Measurements from ENCODE around the gene STPG1. TPM values are rescaled to one million over a fixed set of nuclear protein-coding genes. Genes with fewer than 3 reads are reported as not detected.

Gene STPG1
- total and polyA plus RNA-seq, 5 experiments from 2014 or later: 4.1 to 6.8 (median 5.9) TPM

- H3K9me3 Mint-ChIP-seq: no peaks in the 10 kb centered on the region
- no peaks in the 10 kb centered on the region for H3K27me3 Mint-ChIP-seq
- ATAC-seq (no peak), DNase-seq (peak in 1 of 10 donors; percentile 10)
- H3K27ac Mint-ChIP-seq: no peak overlapping the region
- POLR2A ChIA-PET: no interaction called here
- H3K36me3 Mint-ChIP-seq: peaks cover 9 to 43% (median 20%) of the 10 kb centered on the region in 3 donors
- no peak overlapping the region for H3K4me3 Mint-ChIP-seq
- H3K4me1 Mint-ChIP-seq: peaks cover 0 to 15% (median under 1%) of the 10 kb centered on the region in 4 donors
Observed at GRCh38 chr1:24381256-24381655, 32.3 kb downstream of the STPG1 start.

DNA sequence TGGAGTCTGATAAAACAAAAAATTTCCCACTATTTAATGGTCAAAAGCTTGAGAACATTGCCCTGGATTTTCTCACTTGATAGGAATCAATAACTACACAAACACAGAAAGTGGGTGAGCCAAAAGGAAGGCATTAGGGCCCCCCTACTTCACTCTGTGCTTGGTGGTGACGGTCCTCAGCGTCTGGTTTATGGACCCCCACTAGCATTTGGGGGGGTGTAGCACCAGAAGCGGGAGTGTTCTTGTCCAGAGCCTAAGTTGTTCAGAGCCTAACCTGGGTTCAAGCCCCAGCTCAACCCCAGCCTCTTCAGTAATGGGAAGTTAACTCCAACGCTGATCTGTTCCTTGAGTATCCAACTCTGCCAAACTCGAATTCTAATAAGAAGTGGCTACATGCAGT, 33.1 kb downstream of the STPG1 start:
- peaks cover 9 to 43% (median 21%) of the 10 kb centered on the region in 3 donors for H3K36me3 Mint-ChIP-seq
- DNase-seq (no peak), ATAC-seq (no peak)
- POLR2A ChIA-PET: no interaction called here
- no peaks in the 10 kb centered on the region for H3K27me3 Mint-ChIP-seq
- H3K4me3 Mint-ChIP-seq: no peak overlapping the region
- H3K9me3 Mint-ChIP-seq: no peaks in the 10 kb centered on the region
- H3K27ac Mint-ChIP-seq: no peak overlapping the region
- H3K4me1 Mint-ChIP-seq: peaks cover 0 to 11% (median under 1%) of the 10 kb centered on the region in 4 donors

DNA sequence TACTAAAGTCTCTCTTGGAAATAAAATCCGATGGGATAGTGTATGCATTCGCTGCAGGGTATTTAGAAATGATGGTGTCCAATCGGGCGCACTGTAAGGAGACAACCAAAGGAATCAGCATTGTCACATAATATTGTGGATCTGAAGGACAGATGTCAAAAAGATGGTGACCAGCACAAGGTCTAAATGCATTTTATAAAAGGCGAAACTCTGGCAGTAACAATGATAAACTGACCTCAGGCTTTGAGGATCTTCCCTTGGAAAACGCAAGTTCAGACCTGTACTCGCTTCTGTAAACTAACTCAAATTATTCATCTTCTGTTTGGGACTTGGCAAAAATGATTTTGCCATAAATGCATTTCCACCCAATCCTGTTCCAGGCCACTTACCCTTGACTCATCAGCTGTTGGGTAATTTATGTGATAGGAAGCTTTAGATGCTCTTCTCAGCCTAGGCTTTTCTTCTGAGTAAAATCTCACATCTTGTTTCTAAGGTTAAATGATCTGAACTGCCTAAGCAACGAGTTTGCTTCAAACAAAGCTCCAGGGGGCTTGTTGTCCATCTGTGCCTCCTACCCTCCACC, 33.8 kb downstream of the STPG1 start:
- POLR2A ChIA-PET: no interaction called here
- H3K36me3 Mint-ChIP-seq: peaks cover 9 to 48% (median 21%) of the 10 kb centered on the region in 3 donors
- ATAC-seq (no peak), DNase-seq (peak in 1 of 10 donors; percentile 23)
- peaks cover 0 to 7% (median 0%) of the 10 kb centered on the region in 4 donors for H3K4me1 Mint-ChIP-seq
- no peak overlapping the region for H3K4me3 Mint-ChIP-seq
- no peak overlapping the region for H3K27ac Mint-ChIP-seq
- H3K9me3 Mint-ChIP-seq: no peaks in the 10 kb centered on the region
- H3K27me3 Mint-ChIP-seq: no peaks in the 10 kb centered on the region

DNA sequence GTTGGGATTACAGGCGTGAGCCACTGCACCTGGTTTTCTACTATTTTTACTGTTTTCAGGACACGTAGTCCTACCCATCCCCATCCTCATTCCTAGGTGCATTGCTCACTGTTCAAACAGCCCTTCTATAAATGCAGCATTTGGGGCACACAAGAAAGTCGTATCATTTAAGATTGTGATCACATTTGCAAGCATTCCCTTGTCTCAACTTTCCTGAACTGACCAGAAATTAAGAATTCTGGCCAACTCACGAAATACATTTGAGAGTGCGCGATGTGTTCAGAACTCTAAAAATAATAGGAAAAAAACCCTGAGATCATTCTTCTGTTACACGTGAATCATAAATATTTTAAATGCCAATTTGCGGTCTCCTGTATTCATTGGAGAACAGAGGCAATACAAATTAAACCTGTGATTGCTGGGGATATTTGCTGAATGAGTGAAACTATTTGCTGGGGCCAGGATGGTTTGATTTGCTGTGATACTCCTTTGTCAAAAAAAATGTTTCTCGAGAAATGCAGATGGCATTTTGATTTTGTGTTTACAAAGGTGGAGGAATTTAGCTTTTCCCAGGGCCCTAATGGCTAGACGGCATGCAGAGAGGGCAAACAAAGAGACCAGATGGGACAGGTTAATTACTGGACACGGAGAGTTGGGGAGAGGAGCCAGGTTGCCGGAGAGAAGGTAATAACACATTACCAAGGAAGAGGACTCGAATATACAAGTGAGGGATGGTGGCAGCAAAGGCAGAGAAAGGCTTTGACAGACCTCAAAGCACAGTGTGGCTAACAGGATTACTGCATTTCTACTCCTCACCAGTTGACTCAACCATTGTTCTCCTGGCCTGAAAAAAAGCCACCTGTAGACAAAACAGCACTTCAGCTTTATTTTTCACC, 38.4 kb downstream of the STPG1 start:
- H3K4me1 Mint-ChIP-seq: peaks cover 0 to 13% (median 1%) of the 10 kb centered on the region in 4 donors
- DNase-seq: peak in 1 of 10 donors; percentile 4
- H3K9me3 Mint-ChIP-seq: no peaks in the 10 kb centered on the region
- no peak for ATAC-seq
- no peaks in the 10 kb centered on the region for H3K27me3 Mint-ChIP-seq
- peaks cover 9 to 35% (median 9%) of the 10 kb centered on the region in 3 donors for H3K36me3 Mint-ChIP-seq
- POLR2A ChIA-PET: no interaction called here
- no peak overlapping the region for H3K4me3 Mint-ChIP-seq
- H3K27ac Mint-ChIP-seq: peak overlapping the region in 2 of 10 donors; percentile 53 to 56

DNA sequence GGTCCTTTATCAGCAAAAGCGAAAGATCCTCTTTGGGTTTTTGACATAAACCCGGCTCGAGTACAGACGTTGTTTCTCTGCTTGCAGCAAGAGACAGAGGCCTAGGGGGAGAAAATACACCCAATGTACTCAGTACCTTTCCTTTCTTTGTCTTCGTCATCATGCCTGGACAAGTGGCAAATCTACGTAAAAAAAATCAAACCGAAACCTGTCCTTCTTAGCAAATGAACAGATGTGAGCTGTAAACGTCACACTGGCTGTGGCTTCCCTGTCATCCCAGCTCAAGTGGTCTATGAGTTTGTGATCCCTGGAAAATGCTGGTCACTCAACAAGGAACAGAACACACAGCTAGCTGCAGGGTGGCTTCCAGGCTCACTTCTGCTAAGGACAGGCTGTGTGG, 39.9 kb downstream of the STPG1 start:
- H3K27me3 Mint-ChIP-seq: no peaks in the 10 kb centered on the region
- H3K9me3 Mint-ChIP-seq: no peaks in the 10 kb centered on the region
- peak in 1 of 10 donors; percentile 3 for DNase-seq
- no peak overlapping the region for H3K4me3 Mint-ChIP-seq
- H3K4me1 Mint-ChIP-seq: peaks cover 0 to 13% (median 1%) of the 10 kb centered on the region in 4 donors
- ATAC-seq: no peak
- POLR2A ChIA-PET: interaction anchor here (0.6 kb wide), 1 partner anchor 645 kb away, joined by 4 read pairs; no protein-coding TSS in a partner anchor
- H3K36me3 Mint-ChIP-seq: peaks cover under 1 to 23% (median 10%) of the 10 kb centered on the region in 3 donors
- H3K27ac Mint-ChIP-seq: no peak overlapping the region

DNA sequence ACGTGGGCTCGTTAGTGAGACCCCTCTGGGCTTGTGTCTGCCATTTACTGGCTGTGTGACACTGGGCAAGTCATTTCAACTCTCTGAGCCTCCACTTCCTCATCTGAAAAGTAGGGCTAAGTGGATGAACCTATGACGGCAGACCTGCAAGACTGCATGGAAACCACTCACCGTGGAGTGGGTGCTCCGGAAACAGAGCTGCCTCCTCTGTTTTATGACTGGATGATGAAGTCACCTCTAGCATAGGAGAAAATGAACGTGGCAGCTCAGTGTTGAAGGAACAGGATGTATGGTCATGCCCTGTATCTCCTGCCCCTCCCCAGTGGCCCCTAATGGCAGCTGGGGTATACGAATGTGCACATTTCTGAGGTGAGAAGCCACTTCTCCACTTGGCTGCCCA, 40.5 kb downstream of the STPG1 start:
- ATAC-seq: no peak
- H3K4me3 Mint-ChIP-seq: no peak overlapping the region
- POLR2A ChIA-PET: no interaction called here
- peaks cover 0 to 13% (median 1%) of the 10 kb centered on the region in 4 donors for H3K4me1 Mint-ChIP-seq
- no peaks in the 10 kb centered on the region for H3K27me3 Mint-ChIP-seq
- peaks cover 0 to 21% (median 10%) of the 10 kb centered on the region in 3 donors for H3K36me3 Mint-ChIP-seq
- DNase-seq: peak in 1 of 10 donors; percentile 16
- H3K27ac Mint-ChIP-seq: no peak overlapping the region
- H3K9me3 Mint-ChIP-seq: no peaks in the 10 kb centered on the region

GRCh38 chr1:24369801-24370200, 43.8 kb downstream of the STPG1 start:
- Mint-ChIP-seq H3K36me3 (peaks cover 0 to 27% (median 10%) of the 10 kb centered on the region in 3 donors), H3K27ac (no peak overlapping the region), H3K27me3 (no peaks in the 10 kb centered on the region), H3K9me3 (no peaks in the 10 kb centered on the region), H3K4me3 (no peak overlapping the region), H3K4me1 (peaks cover 0 to 14% (median 1%) of the 10 kb centered on the region in 4 donors)
- DNase-seq: no peak
- POLR2A ChIA-PET: no interaction called here
- no peak for ATAC-seq

DNA sequence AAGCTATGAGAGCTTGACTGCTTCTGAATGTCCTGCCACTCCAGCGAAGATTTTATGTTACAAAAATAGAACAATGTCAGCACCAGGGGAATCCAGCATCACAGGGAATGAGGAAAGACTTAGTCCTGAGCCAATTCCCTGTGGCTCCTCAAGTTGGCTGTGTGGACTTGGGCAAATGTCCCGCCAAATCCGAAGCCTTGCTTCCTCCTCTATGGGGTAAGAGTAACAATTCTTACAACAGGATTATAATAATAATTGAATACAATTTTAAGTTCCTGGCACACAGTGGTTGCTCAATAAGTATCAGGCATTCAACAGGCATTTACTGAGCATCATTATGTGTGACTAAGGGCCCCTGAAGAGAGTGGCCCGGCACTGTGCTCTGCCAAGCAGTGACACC, 44.4 kb downstream of the STPG1 start:
- Mint-ChIP-seq H3K4me1 (peaks cover 0 to 14% (median 1%) of the 10 kb centered on the region in 4 donors), H3K36me3 (peaks cover 0 to 23% (median 10%) of the 10 kb centered on the region in 3 donors), H3K9me3 (no peaks in the 10 kb centered on the region), H3K27ac (no peak overlapping the region), H3K4me3 (no peak overlapping the region), H3K27me3 (no peaks in the 10 kb centered on the region)
- ATAC-seq: no peak
- no peak for DNase-seq
- POLR2A ChIA-PET: no interaction called here

- Mint-ChIP-seq H3K27ac (no peak overlapping the region), H3K36me3 (peaks cover 0 to 23% (median 11%) of the 10 kb centered on the region in 3 donors), H3K9me3 (no peaks in the 10 kb centered on the region), H3K4me1 (peaks cover 0 to 2% (median 0%) of the 10 kb centered on the region in 4 donors), H3K4me3 (no peak overlapping the region), H3K27me3 (no peaks in the 10 kb centered on the region)
- POLR2A ChIA-PET: no interaction called here
- DNase-seq (no peak), ATAC-seq (no peak)
Observed at GRCh38 chr1:24366707-24367106, 46.9 kb downstream of the STPG1 start.

DNA sequence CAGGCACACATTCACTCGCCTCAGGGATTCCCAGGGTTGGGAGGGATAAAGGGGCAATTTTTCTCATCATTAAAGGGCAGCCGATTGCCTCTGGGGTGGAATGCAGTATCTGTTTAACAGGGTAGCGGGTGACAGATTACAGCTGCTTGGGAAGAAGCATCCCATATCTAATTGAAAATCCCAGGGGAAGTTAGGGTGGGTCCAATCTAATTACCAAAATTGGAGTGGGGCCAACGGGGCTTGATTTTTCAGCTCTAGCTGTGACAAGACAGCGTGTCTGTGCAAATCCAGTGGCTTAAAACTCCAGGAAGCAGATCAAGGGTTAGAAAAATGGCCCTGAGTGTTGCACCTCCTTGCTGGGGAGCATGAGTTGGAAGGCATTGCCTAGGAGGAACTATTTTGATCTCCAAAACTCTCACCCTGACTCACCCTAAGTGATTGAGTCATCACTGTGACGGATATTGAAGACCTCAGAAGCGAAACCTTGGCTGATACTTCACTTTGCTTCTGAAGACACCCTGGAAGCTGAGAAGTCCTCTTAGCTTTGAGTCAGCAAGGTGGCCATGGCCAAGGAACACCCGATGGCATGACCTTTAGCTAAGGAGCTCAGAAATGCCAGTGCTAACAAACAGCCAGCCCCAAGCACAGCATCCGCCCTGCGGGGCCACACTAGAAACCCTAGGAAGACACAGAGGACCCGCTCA, 48.5 kb downstream of the STPG1 start:
- ATAC-seq (no peak), DNase-seq (no peak)
- Mint-ChIP-seq H3K36me3 (peaks cover 0 to 17% (median 11%) of the 10 kb centered on the region in 3 donors), H3K4me3 (no peak overlapping the region), H3K27ac (no peak overlapping the region), H3K9me3 (no peaks in the 10 kb centered on the region), H3K27me3 (no peaks in the 10 kb centered on the region), H3K4me1 (peaks cover 0 to 2% (median 0%) of the 10 kb centered on the region in 4 donors)
- POLR2A ChIA-PET: no interaction called here

DNA sequence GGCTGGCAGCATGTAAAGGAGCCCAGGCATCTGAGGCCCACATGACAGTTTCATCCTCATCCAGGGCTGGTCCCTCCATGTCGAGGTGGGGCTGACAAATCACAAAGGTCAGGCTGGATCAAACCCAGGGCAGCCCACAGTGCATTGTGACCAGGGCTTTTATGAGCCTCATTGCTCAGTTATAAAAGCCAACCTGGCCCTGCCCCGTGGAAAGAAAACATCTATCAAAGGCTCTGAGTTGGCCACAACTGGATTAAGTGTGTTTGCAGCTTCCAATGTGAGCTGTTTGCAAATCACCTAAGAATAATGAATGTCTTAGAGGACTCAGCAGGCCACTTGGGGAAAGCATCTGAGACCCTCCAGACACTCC, 49.0 kb downstream of the STPG1 start:
- no peak for DNase-seq
- Mint-ChIP-seq H3K4me3 (no peak overlapping the region), H3K27ac (no peak overlapping the region), H3K36me3 (peaks cover 0 to 17% (median 9%) of the 10 kb centered on the region in 3 donors), H3K27me3 (no peaks in the 10 kb centered on the region), H3K9me3 (no peaks in the 10 kb centered on the region), H3K4me1 (peaks cover 0 to 2% (median 0%) of the 10 kb centered on the region in 4 donors)
- ATAC-seq: no peak
- POLR2A ChIA-PET: no interaction called here

DNA sequence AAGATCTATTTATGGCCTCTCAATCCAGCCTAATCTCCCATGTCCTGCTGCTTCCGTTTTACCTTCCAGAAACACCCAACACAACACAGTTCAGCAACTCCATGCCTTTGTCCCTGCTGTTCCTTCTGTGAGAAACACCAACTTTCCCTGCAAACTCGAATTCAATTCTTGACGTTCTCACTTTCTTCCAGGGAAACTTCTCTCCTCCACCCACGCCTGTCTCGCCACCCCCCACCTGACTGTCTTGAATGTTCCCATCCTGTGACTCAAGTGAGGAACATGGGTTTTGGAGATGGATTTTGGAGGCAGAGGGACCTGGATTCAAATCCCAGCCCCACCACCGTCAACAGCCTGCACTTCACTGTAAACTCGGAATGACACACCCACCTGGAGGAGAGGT, 49.6 kb downstream of the STPG1 start:
- POLR2A ChIA-PET: no interaction called here
- no peak overlapping the region for H3K27ac Mint-ChIP-seq
- ATAC-seq: no peak
- peaks cover 0 to 19% (median 9%) of the 10 kb centered on the region in 3 donors for H3K36me3 Mint-ChIP-seq
- no peak overlapping the region for H3K4me3 Mint-ChIP-seq
- DNase-seq: no peak
- peaks cover 0 to 2% (median 0%) of the 10 kb centered on the region in 4 donors for H3K4me1 Mint-ChIP-seq
- H3K27me3 Mint-ChIP-seq: no peaks in the 10 kb centered on the region
- no peaks in the 10 kb centered on the region for H3K9me3 Mint-ChIP-seq
